HG02642 (cell line): ENCODE measurements around the gene AHCY.
"Not testable (repeated sequence)": the region's sequence is repeated elsewhere in the genome, so short reads cannot be mapped to it uniquely, and the experiment has no call there.

Source experiments
- ATAC-seq: cut with Tn5 transposase; IDR thresholded peaks from one replicate; pipeline ENCODE4 v1.9.1; 2021; ENCODE audit warnings: mild to moderate bottlenecking; ENCODE audit not compliant: unreplicated experiment, poor library complexity

The AHCY gene

DNA sequence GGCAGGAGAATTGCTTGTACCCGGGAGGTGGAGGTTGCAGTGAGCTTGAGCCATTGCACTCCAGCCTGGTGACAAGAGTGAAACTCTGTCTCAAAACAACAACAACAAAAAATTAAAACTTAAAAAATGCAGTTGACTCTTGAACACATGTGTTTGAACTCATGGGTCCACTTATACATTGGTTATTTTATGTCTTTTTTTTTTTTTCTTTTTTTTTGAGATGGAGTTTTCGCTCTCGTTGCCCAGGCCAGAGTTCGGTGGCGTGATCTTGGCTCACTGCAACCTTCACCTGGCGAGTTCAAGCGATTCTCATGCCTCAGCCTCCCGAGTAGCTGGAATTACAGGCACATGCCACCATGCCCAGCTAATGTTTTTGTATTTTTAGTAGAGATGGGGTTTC is 39.7 kb downstream of the AHCY start:
- not testable (repeated sequence) for ATAC-seq

DNA sequence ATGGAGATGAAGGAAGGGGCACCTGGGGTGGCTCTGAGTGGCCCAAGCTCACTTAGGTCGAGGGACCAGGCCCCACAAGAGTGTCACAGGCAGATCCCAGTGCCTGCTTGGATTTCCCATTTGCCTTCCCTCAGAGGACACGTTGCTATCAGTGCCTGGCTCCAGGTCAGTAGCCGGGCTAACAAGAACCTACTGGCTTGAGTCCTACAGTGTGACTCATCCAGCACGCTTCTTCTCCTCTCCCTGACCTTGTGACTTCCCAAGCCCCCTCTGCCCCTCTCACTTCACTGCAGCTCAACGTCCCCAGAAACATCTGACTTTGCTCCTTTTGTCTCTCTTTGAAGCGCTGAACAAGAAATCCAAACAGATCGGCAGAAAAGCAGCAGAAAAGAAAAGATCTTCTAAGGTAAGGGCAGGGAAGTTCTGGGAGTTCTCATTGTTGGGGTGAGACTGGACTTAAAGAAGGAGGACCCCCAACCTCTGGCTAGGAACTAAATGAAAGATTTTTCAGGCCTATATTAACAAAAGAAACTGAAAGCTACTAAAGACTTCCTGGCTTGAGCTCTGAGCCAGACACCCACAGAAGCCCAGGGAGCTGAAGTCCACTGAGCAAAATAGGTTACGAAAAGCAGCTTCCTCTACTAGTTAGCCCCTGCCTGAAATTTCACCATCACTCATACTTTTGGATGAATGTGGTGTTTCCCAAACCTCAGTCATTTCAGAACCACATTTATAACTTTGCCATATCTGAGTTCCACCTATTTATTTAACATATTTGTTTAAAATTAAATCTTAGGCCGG is 40.5 kb downstream of the AHCY start:
- no peak for ATAC-seq

DNA sequence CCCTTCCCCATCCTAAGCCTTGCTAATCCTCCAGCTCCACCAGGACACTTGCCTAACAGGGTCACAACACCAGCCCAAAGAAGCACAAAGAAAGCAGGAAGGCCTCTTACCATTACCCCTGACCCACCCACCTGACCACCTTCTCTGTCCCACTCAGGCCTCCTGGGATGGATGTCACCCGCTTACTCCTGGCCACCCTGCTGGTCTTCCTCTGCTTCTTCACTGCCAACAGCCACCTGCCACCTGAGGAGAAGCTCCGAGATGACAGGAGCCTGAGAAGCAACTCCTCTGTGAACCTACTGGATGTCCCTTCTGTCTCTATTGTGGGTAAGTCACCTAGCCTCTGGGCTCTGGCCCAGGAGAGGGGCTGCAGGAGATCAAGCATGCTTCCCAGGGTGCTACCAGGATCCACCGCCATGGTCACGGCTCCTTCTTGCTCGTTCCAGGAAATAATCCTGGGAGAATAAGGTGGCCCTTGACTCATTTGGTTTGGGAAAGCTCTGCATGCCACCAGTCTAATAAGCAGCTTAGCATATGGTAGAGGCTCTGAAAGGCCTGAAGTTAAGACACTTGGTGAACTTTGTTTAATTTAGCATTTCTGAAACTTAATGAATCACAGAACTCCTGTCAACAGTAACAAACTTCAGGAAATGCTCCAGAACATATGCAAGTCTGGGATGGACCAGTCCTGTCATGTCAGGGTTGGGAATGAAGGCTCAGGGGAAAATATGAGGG is 42.8 kb downstream of the AHCY start:
- ATAC-seq = no peak

DNA sequence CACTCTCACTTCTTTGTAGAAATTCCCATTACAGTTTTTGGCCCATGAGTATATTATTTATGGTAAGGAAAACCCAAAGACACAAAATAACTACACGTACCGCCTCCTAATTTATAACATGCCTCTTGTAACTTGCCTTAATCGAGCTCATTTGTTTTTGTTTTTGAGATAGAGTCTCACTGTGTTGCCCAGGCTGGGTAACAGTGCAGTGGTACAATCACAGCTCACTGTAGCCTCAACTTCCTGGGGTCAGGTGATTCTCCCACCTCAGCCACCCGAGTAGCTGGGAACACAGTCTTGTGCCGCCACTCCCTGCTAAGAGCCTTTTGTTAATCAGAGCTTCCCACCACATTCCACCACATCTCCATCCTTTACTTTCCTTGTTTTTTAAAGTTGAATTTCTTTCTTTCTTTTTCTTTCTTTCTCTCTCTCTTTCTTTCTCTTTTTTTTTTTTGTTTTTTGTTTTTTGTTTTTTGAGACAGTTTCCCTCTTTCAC is 46.5 kb downstream of the AHCY start:
- no peak for ATAC-seq

DNA sequence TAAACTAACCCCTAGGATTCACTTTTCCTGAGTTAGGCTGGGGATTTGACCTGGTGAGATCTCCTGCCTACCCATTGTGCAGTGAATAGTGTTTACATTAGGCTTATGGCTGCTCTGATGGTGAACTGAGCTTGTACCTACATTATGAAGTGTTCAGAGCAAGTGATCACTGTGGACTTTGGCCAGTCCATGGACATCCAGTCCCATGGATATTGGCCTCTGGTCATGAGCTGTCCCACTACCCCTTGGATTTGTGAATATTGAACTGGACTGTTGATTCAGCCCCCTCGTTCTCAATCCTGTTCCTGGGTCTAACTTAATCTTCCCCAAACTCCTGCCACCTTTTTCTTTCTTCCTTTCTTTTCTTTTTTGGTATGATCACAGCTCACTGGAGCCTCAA is 48.2 kb downstream of the AHCY start:
- ATAC-seq = no peak

DNA sequence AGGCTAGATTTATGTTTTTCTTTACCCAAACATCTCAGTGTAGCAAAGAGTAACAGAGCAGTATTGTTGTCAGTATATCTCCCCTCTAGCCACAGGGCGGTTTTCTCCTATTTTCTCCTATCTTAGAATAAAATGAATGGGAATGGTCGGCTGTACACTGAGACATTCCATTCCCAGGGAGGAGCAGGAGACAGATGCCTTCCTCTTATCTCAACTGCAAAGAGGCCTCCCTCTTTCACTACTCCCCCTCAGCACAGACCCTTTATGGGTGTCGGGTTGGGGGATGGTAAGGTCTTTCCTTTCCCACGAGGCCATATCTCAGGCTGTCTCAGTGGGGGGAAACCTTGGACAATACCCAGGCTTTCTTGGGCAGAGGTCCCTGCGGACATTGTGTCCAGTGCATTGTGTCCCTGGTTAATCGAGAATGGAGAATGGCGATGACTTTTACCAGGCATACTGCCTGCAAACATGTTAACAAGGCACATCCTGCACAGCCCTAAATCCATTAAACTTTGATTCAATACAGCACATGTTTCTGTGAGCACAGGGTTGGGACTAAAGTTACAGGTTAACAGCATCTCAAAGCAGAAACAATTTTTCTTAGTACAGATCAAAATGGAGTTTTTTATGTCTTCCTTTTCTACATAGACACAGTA is 50.6 kb downstream of the AHCY start:
- ATAC-seq = not testable (repeated sequence)

DNA sequence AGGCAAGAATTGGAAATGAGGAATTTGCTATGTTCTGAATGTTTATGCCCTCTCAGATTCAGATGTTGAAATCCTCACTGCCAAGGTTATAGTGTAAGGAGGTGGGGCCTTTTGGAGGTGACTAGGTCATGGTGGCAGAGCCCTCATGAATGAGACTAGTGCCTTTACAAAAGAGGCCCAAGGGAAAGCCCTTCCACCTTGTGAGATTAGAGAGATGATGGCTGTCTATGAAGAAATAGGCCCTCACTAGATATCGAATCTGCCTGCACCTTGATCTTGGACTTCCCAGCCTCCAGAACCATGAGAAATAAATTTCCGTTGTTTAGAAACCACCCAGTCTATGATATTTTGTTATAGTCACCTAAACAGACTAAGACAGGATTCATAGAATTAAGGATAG is 51.5 kb downstream of the AHCY start:
- no peak for ATAC-seq

DNA sequence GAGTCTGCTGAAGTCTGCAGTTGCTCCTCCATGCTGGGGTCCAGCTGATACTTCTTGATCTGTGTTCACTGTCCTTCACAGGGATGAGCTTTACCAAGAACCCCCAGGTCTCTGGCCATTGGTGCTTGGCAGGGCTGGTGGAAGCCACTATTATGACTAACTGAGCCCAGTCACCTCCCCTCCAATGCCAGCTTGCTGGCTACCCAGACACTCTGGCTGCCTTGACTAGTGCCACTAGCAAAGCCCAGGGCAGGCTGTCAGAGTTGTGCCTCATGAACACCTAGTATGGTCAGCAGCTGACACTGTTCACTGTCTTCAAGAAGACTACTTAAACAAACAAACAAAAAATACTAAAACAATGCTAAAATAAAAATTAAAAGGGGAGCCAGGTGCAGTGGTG is 53.1 kb downstream of the AHCY start:
- no peak for ATAC-seq

DNA sequence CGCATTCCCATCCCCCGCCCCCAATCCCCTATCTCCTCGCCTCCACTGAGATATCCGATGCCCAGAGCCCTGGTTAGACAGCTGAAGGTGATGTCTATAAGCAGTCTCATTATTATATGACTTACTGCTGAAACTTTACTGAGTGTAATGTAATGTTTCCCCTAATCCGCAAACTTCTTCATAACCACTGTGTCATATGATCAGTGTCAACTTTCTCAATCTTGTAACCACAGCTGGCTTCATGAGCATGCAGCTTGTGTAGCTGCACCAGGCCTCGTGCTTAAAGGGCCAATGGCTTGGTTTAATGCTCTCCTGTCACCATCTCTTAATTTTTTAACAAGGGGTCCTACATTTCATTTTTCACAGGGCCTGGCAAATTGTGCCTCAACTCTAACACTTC is 53.9 kb downstream of the AHCY start:
- no peak for ATAC-seq

DNA sequence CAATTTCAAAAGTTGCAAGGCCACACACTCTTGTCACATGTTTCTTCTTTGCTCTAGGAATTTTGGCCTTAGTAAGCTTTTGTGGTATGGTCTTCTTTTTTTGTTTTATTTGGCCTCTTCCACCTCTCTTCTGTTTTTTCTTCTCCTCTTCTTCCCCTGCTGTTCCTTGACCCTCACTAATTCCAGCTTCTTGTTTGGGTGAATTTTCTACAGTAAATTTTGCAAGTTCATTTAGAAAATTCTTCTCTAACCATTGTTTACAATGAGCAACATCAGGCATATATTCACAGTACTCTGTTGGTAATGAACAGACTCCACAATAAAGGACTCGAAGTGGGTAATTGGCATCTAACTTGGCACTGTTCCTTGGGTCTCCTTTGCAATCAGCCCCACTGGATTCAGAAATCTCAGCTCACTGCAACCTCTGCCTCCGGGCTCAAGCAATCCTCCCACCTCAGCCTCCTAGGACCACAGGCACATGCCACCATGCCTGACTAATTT is 57.0 kb downstream of the AHCY start:
- no peak for ATAC-seq

DNA sequence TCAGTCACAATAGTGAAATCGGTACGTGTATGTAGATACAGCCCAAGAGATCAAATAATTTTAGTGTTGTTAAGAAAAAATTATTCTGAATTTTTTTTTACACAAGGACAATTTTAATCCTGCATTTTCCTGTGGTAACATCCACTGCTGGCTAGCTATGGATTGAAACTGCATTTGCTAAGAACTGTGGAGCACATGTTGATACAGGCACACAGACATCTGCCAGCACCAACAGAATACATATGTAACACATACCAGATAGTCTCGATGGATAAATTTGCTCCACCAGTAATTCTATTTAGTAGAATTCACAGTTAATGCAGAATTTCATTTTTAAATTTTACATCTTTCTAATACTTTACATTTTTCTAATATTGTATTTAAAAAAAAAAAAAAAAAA is 59.8 kb downstream of the AHCY start:
- ATAC-seq = no peak

DNA sequence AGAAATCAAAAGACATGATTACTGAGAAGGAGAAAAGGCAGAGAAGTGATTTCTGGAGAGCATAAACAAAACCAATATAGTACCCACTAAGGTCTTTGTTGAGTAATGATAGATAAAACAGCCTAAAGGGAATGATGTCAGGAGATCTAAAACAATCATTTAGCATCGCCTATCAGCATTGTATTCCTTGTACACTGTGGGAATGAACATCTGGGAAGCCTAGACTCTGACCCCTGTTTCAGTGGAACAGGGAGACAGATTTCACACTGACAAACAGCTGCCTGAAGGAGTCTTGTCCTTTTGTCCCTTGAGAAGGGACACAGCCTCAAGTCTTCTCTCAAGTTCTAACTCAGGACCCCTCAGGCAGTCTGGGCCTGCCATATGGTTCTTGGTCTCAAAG is 60.3 kb downstream of the AHCY start:
- ATAC-seq = no peak

DNA sequence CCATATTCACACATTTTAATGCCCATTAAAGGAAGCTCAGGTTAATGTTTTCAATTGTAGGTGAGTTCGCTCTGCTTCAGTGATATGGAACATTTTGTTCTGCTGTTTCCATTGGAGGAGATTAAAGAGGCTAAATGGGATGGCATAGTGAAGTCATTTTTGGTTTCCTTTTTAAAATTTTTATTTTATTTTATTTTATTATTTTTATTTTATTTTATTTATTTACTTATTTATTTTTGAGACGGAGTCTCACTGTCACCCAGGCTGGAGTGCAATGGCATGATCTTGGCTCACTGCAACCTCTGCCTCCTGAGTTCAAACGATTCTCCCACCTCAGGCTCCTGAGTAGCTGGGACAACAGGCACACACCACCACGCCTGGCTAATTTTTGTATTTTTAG is 61.1 kb downstream of the AHCY start:
- ATAC-seq = not testable (repeated sequence)

DNA sequence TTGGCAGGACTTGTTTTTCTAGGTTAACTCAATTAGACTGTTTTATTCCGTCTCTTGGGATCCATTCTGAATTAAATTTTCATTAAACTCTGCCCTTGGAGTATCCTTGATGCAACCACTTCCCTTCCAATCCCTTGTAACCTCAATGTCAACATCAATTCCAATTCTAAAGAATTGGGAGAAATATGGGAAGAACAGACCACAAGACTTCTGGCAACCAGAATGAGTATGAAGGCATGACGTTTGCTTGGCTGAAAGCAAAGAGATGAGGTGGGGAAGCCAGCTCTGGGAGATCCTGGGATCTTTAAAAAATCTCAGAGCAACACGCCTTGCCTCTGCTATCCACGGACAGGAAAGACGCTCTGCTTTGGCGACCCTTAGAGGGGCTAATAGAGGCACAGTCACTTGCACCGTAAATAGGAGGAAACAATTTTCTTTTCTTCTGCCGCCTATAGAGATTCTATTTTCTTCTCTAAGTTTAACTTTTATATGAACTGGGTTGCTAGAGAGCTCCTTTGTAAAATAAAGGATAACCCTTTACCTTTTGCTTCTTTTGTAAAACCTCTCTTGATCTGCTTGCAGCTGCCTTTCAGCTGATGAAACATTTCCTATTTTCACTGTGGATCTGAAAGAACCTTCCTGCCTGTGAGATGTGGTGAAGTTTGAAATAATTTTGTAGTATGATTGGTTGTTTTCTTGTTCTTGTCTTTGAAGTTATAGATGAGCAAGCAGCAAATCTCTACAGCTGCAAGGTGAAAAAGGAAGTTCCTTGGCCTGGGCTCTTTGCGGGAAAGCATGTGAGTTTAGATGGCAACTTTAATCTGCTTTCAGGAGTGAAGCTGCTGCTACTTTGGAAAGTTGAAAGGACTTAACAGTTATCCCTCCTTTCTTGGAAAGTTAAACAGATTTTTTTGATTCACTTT is 62.2 kb downstream of the AHCY start, which contains the start of gene ASIP:
TSS of gene ASIP (plus strand) at position 731 of the 923 bp plus-strand sequence. CDS start 18,952 bp downstream, outside the sequence.
- ATAC-seq = no peak

DNA sequence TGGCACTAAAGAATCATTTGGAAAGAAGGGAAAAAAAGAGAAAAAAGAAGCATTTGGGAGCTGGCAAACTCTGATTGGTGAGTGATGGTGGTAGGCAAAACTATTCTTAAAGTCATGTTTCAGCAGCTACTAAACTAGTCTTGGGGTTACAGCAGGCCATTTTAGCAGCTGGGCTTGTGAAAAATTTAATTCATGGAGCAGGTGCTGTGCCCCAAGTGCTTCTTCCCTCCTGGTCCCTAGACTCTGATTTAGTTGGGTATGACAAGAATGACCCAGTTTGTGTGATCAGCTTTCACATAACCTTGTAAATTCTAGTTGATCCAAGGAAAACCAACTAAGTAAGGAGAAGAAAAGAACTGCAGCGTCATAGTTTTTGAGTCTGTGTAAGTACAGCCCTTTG is 63.0 kb downstream of the AHCY start:
- ATAC-seq = no peak

DNA sequence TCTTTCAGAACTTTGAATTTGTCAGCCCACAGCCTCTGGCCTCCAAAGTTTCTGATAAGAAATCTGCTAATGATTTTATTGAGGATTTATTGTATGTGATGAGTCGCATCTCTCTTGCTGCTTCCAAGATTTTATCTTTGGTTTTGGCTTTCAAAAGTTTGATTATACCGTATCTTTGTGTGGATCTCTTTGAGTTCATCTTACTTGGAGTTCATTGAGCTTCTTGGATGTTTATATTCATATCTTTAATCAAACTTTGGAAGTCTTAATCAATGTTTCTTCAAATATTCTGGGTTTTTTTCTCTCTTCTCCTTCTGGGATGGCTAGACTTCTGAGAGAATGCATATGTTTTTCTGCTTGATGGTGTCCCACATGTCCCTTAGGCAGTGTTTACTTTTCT is 65.2 kb downstream of the AHCY start:
- no peak for ATAC-seq

DNA sequence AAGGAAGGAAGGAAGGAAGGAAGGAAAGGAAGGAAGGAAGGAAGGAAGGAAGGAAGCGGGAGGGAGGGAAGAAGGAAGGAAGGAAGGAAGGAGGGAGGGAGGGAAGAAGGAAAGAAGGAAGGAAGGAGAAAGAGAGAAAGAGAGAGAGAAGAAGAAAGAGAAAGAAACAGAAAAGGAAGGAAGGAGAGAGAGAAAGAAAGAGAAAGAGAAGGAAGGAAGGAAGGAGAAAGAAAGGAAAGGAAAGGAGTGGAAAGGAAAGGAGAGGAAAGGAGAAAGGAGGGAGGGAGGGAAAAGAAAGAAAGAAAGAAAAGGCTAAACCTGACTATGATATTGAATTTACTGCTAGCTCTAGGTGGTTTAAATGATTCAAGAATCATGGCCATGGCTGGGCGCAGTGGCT is 67.3 kb downstream of the AHCY start:
- no peak for ATAC-seq

DNA sequence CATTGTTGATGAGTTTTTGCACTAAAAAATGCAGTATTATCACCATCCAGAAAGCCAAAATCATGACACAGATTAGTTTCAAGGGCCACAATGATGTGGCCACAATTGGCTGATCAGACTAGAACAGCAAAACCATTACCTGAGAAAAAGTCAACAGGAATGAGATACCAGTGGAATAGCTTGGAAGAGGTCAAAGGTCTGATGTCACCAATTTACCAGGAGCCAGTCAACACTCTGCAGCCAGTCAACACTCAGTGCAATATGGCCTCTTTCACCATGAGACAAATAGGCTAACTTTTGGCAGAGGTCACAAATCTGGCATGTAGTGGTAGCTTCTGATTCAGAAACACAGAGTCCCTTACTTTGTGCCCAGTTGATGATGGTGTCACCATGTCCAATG is 69.5 kb downstream of the AHCY start:
- ATAC-seq = no peak

DNA sequence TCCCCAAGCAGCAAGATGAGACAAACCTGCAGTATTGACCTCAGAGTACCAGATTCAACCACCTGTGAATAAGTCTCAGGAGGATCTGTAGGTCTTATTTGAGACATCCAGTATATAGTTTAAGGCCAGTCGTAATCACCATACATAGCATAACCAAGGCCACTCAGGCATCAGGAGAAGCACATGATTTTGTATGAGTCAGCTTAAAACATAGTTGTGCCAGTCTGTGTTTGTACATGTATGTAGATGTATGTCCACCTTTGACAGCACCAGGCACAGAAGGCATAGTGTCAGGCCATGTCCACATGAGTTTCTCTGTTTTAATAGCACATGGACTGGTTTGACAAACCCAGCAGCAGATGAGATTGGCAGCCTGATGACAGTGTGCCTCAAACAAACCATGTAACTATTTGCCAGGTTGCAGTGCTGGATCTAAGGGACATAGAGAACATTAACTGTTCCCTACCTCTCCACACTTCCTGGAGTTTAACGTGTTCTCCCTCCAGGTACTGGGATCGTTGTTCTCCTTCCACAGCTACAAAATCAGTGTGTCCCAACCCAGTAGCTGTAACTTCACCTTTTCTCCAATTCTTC is 70.6 kb downstream of the AHCY start:
- no peak for ATAC-seq
